ENCODE measurements around the gene RBM38.

- TF ChIP-seq POLR2AphosphoS5 (IDR thresholded peaks at IDR 0.05; ENCODE audit: borderline replicate concordance, low read depth, low read length) = no peak
- TF ChIP-seq EZH2 (IDR thresholded peaks at IDR 0.05) = no peak
- TF ChIP-seq FOXP2 (optimal IDR thresholded peaks at IDR 0.05; ENCODE audit: control extremely low read depth, extremely low read length, insufficient read depth) = no peak
These were observed 29.7 kb upstream of the RBM38 start for GRCh38 chr20:57361517-57361916.

Data from SK-N-MC (cell line).